ENCODE measurements around the gene ITGA1.

Gene ITGA1

GRCh38 chr5:52772668-52773067 lies 15.0 kb upstream of the ITGA1 start:
- DNase-seq (ENCODE audit: low spot score): no peak

- DNase-seq (ENCODE audit: low spot score): no peak
Observed at GRCh38 chr5:52773342-52773741, 14.4 kb upstream of the ITGA1 start.

- peak; percentile 5 for DNase-seq (ENCODE audit: low spot score)
Observed at GRCh38 chr5:52774005-52774410, 13.7 kb upstream of the ITGA1 start.

GRCh38 chr5:52776116-52776515 lies 11.6 kb upstream of the ITGA1 start:
- DNase-seq (ENCODE audit: low spot score): peak; percentile 74

GRCh38 chr5:52777186-52777585 lies 10.5 kb upstream of the ITGA1 start:
- DNase-seq (ENCODE audit: low spot score): no peak

- no peak for DNase-seq (ENCODE audit: low spot score)
Observed at GRCh38 chr5:52778781-52779180, 8.9 kb upstream of the ITGA1 start.

GRCh38 chr5:52779213-52779612 lies 8.5 kb upstream of the ITGA1 start:
- no peak for DNase-seq (ENCODE audit: low spot score)

- peak; percentile 15 for DNase-seq (ENCODE audit: low spot score)
Observed at GRCh38 chr5:52783226-52783959, 4.3 kb upstream of the ITGA1 start.

- no peak for DNase-seq (ENCODE audit: low spot score)
Observed at GRCh38 chr5:52784737-52785136, 3.0 kb upstream of the ITGA1 start.

GRCh38 chr5:52786391-52786790 lies 1.3 kb upstream of the ITGA1 start:
- no peak for DNase-seq (ENCODE audit: low spot score)

- DNase-seq (ENCODE audit: low spot score): peak; percentile 67
Observed at GRCh38 chr5:52786949-52787599, 642 bp upstream of the ITGA1 start.

- DNase-seq (ENCODE audit: low spot score): no peak
Observed at GRCh38 chr5:52788505-52788821, 747 bp downstream of the ITGA1 start.

GRCh38 chr5:52789378-52789777 lies 1.7 kb downstream of the ITGA1 start:
- DNase-seq (ENCODE audit: low spot score): no peak

GRCh38 chr5:52789851-52790250 lies 2.1 kb downstream of the ITGA1 start:
- no peak for DNase-seq (ENCODE audit: low spot score)

GRCh38 chr5:52791366-52791765 lies 3.6 kb downstream of the ITGA1 start:
- DNase-seq (ENCODE audit: low spot score): no peak

- no peak for DNase-seq (ENCODE audit: low spot score)
Observed at GRCh38 chr5:52794519-52794918, 6.8 kb downstream of the ITGA1 start.

- DNase-seq (ENCODE audit: low spot score): no peak
Observed at GRCh38 chr5:52796031-52796430, 8.3 kb downstream of the ITGA1 start.

- no peak for DNase-seq (ENCODE audit: low spot score)
Observed at GRCh38 chr5:52796516-52797103, 8.9 kb downstream of the ITGA1 start.

GRCh38 chr5:52798938-52799337 lies 11.2 kb downstream of the ITGA1 start:
- DNase-seq (ENCODE audit: low spot score): no peak

- no peak for DNase-seq (ENCODE audit: low spot score)
Observed at GRCh38 chr5:52799358-52799982, 11.8 kb downstream of the ITGA1 start.

GRCh38 chr5:52799983-52800393 lies 12.3 kb downstream of the ITGA1 start:
- DNase-seq (ENCODE audit: low spot score): peak; percentile 96

GRCh38 chr5:52800394-52801213 lies 12.9 kb downstream of the ITGA1 start:
- peak; percentile 59 for DNase-seq (ENCODE audit: low spot score)

All from CD4-positive, alpha-beta T cell treated with Interleukin-2 at 100 ng/mL for 4 hours (primary cell).